ENCODE data around the gene OGFOD3.

Gene OGFOD3

GRCh38 chr17:82403662-82404660, 14.4 kb downstream of the OGFOD3 start:
- no peak for DNase-seq

DNA sequence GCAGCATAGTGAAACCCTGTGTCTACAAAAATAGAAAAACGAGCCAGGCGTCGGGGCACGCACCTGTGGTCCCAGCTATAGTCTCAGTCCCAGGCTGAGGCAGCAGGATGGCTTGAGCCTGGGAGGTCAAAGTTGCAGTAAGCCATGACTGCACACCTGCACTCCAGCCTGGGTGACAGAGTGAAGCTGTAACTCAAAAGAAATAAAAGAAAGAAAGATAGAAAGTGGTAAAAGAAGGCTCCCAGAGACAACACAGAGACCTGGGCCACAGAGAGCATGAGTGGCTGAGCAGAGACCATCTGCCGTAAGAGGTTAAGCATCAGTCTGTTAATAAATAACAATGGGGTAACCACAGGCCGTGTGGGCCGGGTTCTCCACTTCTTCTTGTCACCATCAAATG, 15.5 kb downstream of the OGFOD3 start:
- DNase-seq = no peak

GRCh38 chr17:82400830-82401229, 17.6 kb downstream of the OGFOD3 start:
- DNase-seq = peak; percentile 58

DNA sequence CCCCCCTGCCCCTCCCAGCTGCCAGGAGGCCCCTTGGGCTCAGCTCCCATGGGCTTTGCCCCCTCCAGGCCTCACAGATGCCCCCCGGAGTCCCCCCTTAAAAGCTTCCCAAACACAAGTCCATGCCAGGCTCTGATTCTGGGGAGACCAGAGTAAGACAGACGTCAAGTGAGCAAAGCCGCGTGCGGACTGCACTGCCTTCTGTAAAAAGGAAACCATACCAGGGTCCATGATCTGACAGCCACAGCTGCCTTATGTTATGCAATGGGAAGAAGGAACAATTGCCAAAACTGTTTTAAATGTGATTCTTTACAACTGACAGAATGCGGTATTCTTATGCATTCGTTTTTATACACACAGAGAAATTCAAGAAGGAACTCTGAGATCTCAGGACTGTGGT, 18.2 kb downstream of the OGFOD3 start:
- DNase-seq = no peak

DNA sequence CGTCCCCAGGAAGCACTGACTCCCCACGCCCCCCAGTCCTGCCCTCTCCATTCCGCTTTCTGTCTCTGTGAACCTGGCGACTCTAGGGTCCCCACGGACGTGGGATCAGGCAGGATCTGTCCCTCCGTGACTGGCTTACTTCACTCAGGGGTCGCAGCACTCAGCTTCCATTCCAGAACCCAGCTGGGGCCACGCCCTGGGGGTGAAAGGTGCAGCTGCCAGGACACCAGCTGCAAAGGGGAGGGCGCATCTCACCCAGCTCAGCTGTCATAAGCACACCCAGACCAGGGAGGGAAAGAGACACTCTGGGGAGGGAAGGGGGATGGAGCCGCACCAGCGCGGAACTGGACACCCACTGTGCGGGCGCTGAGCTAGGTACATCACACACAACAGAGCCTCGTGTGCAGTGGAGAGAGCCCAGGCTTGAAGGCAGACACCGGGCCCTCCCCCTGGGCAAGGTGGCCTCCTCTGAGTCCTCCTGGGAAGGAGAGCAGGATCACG, 18.7 kb downstream of the OGFOD3 start:
- DNase-seq = no peak

DNA sequence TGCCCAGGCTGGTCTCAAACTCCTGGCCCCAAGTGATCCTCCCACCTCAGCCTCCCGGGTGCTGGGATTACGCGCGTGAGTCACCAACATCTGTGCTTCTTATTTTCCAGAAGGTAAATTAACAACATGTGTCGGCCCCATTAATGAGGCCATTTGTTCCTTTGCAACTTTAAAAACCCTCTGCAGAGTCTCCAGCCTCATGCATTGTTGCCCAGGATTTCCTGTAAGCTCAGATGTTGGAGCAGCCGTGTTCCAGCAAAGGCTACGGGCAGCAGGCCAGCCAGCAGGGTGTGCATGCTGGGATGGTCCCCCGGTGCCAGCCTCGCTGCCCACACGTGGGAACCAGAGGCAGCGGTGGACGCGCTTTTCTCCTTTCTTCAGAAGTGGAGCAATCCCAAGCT, 19.3 kb downstream of the OGFOD3 start:
- no peak for DNase-seq

GRCh38 chr17:82397449-82398335, 20.7 kb downstream of the OGFOD3 start:
- DNase-seq = no peak

DNA sequence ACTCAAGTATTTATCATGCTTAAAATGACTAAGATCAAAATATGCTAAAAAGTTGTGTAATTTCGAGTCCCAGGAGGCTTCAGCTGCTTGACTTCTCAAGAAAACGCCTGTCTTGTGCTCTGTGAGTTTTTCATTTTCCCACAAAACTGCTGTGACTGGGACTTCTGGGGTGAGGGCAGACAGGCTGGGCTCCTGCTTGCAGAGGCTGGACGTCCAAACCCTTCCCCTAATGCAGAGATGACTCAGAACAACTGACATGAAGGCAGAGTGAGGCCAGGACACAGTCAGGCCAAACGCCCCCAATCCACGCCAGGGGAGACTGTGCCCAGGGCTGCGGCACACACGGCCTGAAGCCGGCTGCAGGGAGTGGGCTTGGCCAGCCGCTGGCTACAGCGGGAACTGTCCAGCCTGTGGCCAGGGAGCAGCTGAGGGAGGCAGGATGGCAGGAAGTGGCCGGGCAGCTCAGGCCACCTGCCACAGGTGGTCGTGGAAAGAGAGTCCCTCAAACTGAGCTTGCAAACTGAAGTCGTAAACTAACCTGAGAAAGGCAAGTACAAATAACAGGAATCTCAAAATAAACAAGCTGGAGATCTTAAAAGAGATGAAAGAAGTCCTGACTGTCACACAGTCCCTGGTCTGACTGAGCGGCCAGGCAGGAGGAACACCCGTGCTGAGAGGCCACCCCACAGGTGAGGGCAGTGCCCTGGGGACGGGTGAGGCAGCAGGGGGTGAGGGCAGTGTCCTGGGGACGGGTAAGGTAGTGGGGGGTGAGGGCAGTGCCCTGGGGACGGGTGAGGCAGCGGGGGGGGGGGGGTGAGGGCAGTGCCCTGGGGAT, 21.6 kb downstream of the OGFOD3 start:
- DNase-seq = no peak

- DNase-seq = no peak
Measured at GRCh38 chr17:82394278-82394677, 24.1 kb downstream of the OGFOD3 start.

GRCh38 chr17:82392941-82393340, 25.4 kb downstream of the OGFOD3 start:
- DNase-seq = no peak

GRCh38 chr17:82392209-82392920, 26.0 kb downstream of the OGFOD3 start:
- no peak for DNase-seq

DNA sequence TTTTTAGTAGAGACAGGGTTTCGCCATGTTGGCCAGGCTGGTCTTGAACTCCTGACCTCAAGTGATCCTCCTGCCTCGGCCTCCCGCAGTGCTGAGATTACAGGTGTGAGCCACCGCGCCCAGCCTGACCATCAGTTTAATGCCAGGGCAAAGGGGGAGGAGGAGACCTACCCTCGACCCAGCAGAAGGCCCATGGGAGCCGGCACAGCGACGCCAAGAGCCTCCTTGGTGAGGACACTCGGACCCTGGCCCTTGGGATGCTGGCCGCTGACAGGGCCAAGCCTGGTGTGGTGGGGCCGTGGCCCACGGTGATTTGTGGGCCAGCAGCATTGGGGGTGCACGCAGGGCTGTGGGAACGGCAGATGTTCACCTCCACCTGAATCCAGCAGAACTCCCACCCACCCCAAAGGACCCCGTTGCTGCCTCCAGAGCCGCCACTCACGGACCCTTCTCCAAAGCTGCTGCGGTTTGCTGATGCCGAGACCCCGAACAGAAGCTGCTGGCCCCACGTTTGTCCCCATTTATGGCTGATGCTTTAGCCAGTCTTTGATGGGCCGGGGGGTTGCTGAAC, 26.8 kb downstream of the OGFOD3 start:
- no peak for DNase-seq

GRCh38 chr17:82390860-82391435, 27.4 kb downstream of the OGFOD3 start:
- DNase-seq = no peak

DNA sequence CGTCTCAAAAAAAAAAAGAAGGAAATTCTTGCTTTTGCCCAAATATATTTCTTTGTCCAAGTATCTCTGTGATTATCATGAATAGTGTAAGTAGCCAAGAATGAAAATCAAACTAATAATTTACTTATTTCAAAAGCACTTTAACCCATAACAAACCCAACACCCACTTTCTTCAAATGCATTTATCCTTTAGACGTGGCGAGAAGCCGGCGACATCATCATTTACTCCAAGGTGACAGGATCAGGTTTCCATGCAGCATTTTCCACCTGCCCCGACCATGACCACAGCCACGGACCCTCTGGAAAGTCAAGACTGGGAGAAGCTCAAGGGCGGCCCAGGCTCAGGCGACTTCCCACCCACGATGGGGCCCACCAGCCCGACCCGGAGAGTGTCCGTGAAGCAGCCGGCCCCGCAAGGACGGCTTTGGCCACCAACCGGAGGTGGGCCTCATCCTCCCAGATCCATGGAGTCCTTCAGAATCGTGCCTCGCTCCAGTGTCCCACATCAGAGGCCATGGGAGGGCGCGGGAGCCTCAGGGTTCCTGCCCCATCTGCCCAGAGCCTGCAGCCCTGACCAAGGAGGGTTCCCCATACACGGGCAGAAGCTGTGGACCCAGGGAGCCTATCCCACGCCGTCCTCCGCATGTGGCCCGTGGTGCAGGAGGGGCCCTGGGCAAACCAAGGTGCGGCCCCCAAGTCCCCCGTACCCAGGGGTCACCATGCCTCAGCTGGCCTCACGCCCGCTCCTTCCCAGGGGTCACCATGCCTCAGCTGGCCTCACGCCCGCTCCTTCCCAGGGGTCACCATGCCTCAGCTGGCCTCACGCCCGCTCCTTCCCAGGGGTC, 28.1 kb downstream of the OGFOD3 start:
- no peak for DNase-seq

GRCh38 chr17:82389379-82389778, 29.0 kb downstream of the OGFOD3 start:
- DNase-seq = no peak

GRCh38 chr17:82388922-82389283, 29.5 kb downstream of the OGFOD3 start:
- DNase-seq = no peak

- no peak for DNase-seq
Measured at GRCh38 chr17:82388223-82388921, 30.0 kb downstream of the OGFOD3 start.

DNA sequence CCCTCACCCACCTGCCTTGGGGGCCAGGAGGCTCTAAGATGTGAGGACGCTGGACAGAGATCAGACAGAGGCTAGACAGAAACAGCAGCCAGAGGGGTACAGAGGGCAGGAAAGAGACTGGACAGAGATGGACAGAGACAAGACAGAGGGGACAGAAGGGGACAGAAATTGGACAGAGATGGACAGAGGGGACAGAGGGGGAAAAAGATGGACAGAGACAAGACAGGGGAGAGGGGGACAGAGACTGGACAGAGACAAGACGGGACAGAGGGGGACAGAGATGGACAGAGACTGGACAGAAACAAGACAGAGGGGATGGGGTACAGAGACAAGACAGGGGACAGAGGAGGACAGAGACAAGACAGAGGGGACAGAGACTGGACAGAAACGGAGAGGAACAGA, 30.7 kb downstream of the OGFOD3 start:
- no peak for DNase-seq

DNA sequence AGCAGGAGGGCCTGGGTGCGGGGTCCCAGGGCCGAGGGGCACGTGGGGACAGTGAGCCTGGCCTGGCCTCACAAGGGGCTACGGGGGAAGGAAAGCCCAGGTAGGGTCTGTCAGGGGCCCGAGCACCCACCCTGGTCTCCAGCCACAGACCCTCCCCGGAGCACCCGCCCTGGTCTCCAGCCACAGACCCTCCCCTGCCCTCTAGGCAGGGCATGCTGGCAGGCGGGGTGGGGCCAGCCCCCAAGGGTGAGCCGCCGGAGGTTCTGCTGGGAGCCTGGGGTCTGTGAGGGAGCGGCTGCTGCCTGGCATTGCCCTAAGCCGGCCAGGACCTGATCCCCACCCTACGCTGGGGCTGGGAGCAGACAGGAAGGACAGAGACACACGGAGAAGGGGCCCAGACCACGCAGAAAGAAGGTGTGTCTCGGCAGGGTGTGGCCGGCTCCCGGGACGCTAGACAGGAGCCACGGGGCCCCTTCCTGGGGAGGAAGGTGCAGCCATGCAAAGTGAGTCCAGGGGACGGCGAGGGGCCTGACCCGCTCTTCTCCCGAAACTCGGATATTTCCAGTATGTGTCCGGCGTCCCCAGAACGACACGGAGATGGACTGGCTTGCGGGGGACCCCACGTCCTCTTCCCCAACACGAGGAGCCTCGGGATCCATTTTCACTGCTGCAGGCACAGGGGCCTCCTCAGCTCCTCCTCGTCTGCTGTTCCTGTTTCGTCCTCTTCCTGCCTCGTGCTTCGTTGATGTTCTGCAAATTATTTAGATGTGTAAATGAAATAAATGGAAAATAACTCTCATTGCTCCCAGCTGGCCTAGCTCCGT, 31.3 kb downstream of the OGFOD3 start:
- DNase-seq = no peak

Measured in CD4-positive, alpha-beta T cell treated with Interleukin-17A for 1 hour (primary cell).